HepG2 (cell line): ENCODE data around the gene DNAJB11.

Experiments used
- ATF6 ChIP-seq: sonication (generic); formaldehyde crosslinking; conservative IDR thresholded peaks from 2 replicates; pipeline ENCODE4 v1.4.0; 2020; ENCODE audit warnings: missing genetic modification reagents
- CTCF ChIP-seq: sonication (generic); formaldehyde crosslinking; IDR thresholded peaks from 2 replicates; pipeline ENCODE4 v1.5.0; 2020; ENCODE audit warnings: mild to moderate bottlenecking, missing genetic modification reagents, moderate library complexity
- FOXK1 ChIP-seq: sonication (generic); formaldehyde crosslinking; IDR thresholded peaks from 2 replicates; pipeline ENCODE4 v1.4.0; 2020; ENCODE audit warnings: low read depth, missing genetic modification reagents, borderline replicate concordance
- HOXA9 ChIP-seq: sonication (generic); formaldehyde crosslinking; IDR thresholded peaks from 2 replicates; pipeline ENCODE4 v1.8.1; 2022; ENCODE audit warnings: missing genetic modification reagents, mild to moderate bottlenecking, moderate library complexity, borderline replicate concordance
- IRF9 ChIP-seq: sonication (generic); formaldehyde crosslinking; IDR thresholded peaks from 2 replicates; pipeline ENCODE4 v1.8.0; 2022; ENCODE audit warnings: missing genetic modification reagents, mild to moderate bottlenecking, borderline replicate concordance
- PHB2 ChIP-seq: fragments of 450-650 bp; IDR thresholded peaks from 2 replicates; pipeline ENCODE4 v1.6.1; 2018; ENCODE audit not compliant: partially characterized antibody
- POLR2G ChIP-seq: fragments of 200-400 bp; formaldehyde crosslinking; IDR thresholded peaks from 2 replicates; pipeline ENCODE4 v1.6.1; 2018; ENCODE audit warnings: mild to moderate bottlenecking, low read depth, low read length, moderate library complexity
- TARDBP ChIP-seq: sonication (generic); formaldehyde crosslinking; IDR thresholded peaks from 2 replicates; pipeline ENCODE4 v1.8.0; 2022; ENCODE audit warnings: mild to moderate bottlenecking, missing genetic modification reagents
- TCF7L2 ChIP-seq: IDR thresholded peaks from 2 replicates; pipeline ENCODE4 v1.6.1; 2011; ENCODE audit warnings: mild to moderate bottlenecking, low read depth, low read length, moderate library complexity
- TOE1 ChIP-seq: sonication (generic); formaldehyde crosslinking; IDR thresholded peaks from 2 replicates; pipeline ENCODE4 v1.4.0; 2020; ENCODE audit warnings: mild to moderate bottlenecking, missing genetic modification reagents
- ZBTB25 ChIP-seq: IDR thresholded peaks from 2 replicates; pipeline ENCODE4 v1.6.1; 2018; ENCODE audit warnings: missing genetic modification reagents
- ZC3H4 ChIP-seq: sonication (generic); formaldehyde crosslinking; IDR thresholded peaks from 2 replicates; pipeline ENCODE4 v1.4.0; 2020; ENCODE audit warnings: missing genetic modification reagents, borderline replicate concordance
- ZNF552 ChIP-seq: sonication (generic); formaldehyde crosslinking; IDR thresholded peaks from 2 replicates; pipeline ENCODE4 v1.9.0; 2022; ENCODE audit warnings: missing genetic modification reagents, mild to moderate bottlenecking, borderline replicate concordance

- TF ChIP-seq TCF7L2 (no peak), POLR2G (no peak), CTCF (CRISPR knock-in tag) (peak; percentile 23; the same call in 1 of the 2 replicates), IRF9 (CRISPR knock-in tag) (no peak), TOE1 (CRISPR knock-in tag) (no peak), ZNF552 (CRISPR knock-in tag) (no peak), PHB2 (no peak), HOXA9 (CRISPR knock-in tag) (no peak), FOXK1 (no peak), ZBTB25 (no peak), ATF6 (CRISPR knock-in tag) (no peak), ZC3H4 (CRISPR knock-in tag) (no peak), TARDBP (CRISPR knock-in tag) (no peak)
Observed at GRCh38 chr3:186551387-186551786, 19.1 kb upstream of the DNAJB11 start.
